K562 (cell line): ENCODE data around the gene MARCHF3. TPM values are rescaled to one million over a fixed set of nuclear protein-coding genes. Genes with fewer than 3 reads are reported as not detected.

Experiments used
- ATF3 ChIP-seq, 2 experiments: fragments of 450-650 bp in 1 of 2; sonication (generic) in 1 of 2; formaldehyde crosslinking in 1 of 2; IDR thresholded peaks in 1 of 2; conservative IDR thresholded peaks in 1 of 2; 2 replicates each; pipeline versions ENCODE4 v1.6.1 to v1.8.1; 2016 to 2023; ENCODE audit warnings: mild to moderate bottlenecking in 2 of 2, moderate library complexity in 2 of 2, inconsistent platforms in 1 of 2, missing genetic modification reagents in 1 of 2
- CEBPB ChIP-seq: fragments of 450-650 bp; IDR thresholded peaks from 2 replicates; pipeline ENCODE4 v1.6.1; 2016; ENCODE audit warnings: missing genetic modification characterization, missing compliant biosample characterization
- CGGBP1 ChIP-seq: fragments of 250-450 bp; sonication (Bioruptor Pico); IDR thresholded peaks from 2 replicates; pipeline ENCODE4 v1.9.0; 2021; ENCODE audit warnings: mild to moderate bottlenecking
- CTBP1 ChIP-seq: fragments of 450-650 bp; IDR thresholded peaks from 2 replicates; pipeline ENCODE4 v1.6.1; 2016; ENCODE audit warnings: borderline replicate concordance
- DDX20 ChIP-seq: fragments of 450-650 bp; IDR thresholded peaks from 2 replicates; pipeline ENCODE4 v1.6.1; 2016; ENCODE audit warnings: missing genetic modification characterization, low read depth, mild to moderate bottlenecking, missing compliant biosample characterization, moderate library complexity
- EZH2 ChIP-seq: IDR thresholded peaks from 2 replicates; pipeline ENCODE4 v1.6.1; 2012; ENCODE audit warnings: low read depth, mild to moderate bottlenecking, inconsistent platforms, low read length, borderline replicate concordance
- GABPB1 ChIP-seq: sonication (generic); formaldehyde crosslinking; IDR thresholded peaks from 2 replicates; pipeline ENCODE4 v1.8.0; 2022; ENCODE audit warnings: mild to moderate bottlenecking, missing genetic modification reagents
- KAT8 ChIP-seq: fragments of 450-650 bp; IDR thresholded peaks from 2 replicates; pipeline ENCODE4 v1.6.1; 2016; ENCODE audit warnings: low read depth, mild to moderate bottlenecking
- L3MBTL2 ChIP-seq: fragments of 450-650 bp; IDR thresholded peaks from 2 replicates; pipeline ENCODE4 v1.6.1; 2016; ENCODE audit warnings: mild to moderate bottlenecking, moderate library complexity
- MCM5 ChIP-seq: fragments of 450-650 bp; IDR thresholded peaks from 2 replicates; pipeline ENCODE4 v1.6.1; 2016; ENCODE audit warnings: low read depth
- MED1 ChIP-seq: sonication (generic); formaldehyde crosslinking; IDR thresholded peaks from 2 replicates; pipeline ENCODE4 v1.8.1; 2023; ENCODE audit warnings: missing genetic modification reagents, borderline replicate concordance
- NCOA2 ChIP-seq, 2 experiments: fragments of 450-650 bp; IDR thresholded peaks; 2 replicates each; pipeline ENCODE4 v1.6.1; 2018; ENCODE audit warnings: mild to moderate bottlenecking in 2 of 2, moderate library complexity in 1 of 2; ENCODE audit not compliant: partially characterized antibody in 2 of 2
- NFE2L1 ChIP-seq: fragments of 450-650 bp; IDR thresholded peaks from 2 replicates; pipeline ENCODE4 v1.6.1; 2016; ENCODE audit warnings: missing genetic modification characterization, low read depth, mild to moderate bottlenecking, missing compliant biosample characterization, moderate library complexity, borderline replicate concordance
- PCBP2 ChIP-seq: fragments of 200-400 bp; formaldehyde crosslinking; IDR thresholded peaks from 2 replicates; pipeline ENCODE4 v1.6.1; 2018; ENCODE audit warnings: low read length, low read depth, mild to moderate bottlenecking, moderate library complexity; ENCODE audit not compliant: poor library complexity, severe bottlenecking
- PHB2 ChIP-seq: fragments of 450-650 bp; IDR thresholded peaks from 2 replicates; pipeline ENCODE4 v1.6.1; 2017; ENCODE audit warnings: low read depth
- SAFB ChIP-seq: fragments of 200-400 bp; formaldehyde crosslinking; IDR thresholded peaks from 2 replicates; pipeline ENCODE4 v1.6.1; 2017; ENCODE audit warnings: low read depth, low read length, borderline replicate concordance
- SOX6 ChIP-seq: fragments of 450-650 bp; IDR thresholded peaks from 2 replicates; pipeline ENCODE4 v1.6.1; 2014; ENCODE audit warnings: mild to moderate bottlenecking
- TAF1 ChIP-seq: IDR thresholded peaks from 2 replicates; pipeline ENCODE4 v1.6.1; 2011; ENCODE audit warnings: mild to moderate bottlenecking, low read length, moderate library complexity; ENCODE audit not compliant: insufficient read depth, control insufficient read depth, severe bottlenecking; ENCODE audit errors: extremely low read depth
- TAL1 ChIP-seq: fragments of 450-650 bp; IDR thresholded peaks from 2 replicates; pipeline ENCODE4 v1.6.1; 2016; ENCODE audit warnings: mild to moderate bottlenecking
- TEAD1 ChIP-seq, 2 experiments: fragments of 450-650 bp in 1 of 2; sonication (generic) in 1 of 2; formaldehyde crosslinking; IDR thresholded peaks; 2 replicates each; pipeline versions ENCODE4 v1.4.0 to v1.8.0; 2020 to 2022; ENCODE audit warnings: mild to moderate bottlenecking in 2 of 2, missing genetic modification reagents in 1 of 2
- TRIM24 ChIP-seq, 2 experiments: fragments of 450-650 bp; IDR thresholded peaks; 2 replicates each; pipeline ENCODE4 v1.6.1; 2016
- ZKSCAN8 ChIP-seq: fragments of 200-800 bp; sonication (Bioruptor generic); IDR thresholded peaks from 2 replicates; pipeline ENCODE4 v1.6.1; 2016; ENCODE audit warnings: missing genetic modification characterization, missing compliant biosample characterization
- polyA plus RNA-seq, 8 experiments: library from polyadenylated mRNA; depleted of rRNA in 4 of 8; stranded (reverse) in 5 of 8; unstranded in 3 of 8; fragments of >200 nt; fragmentation: Nextera tagmentation in 2 of 8; fragmentation: Illumina TruSeq in 1 of 8; extraction: Ambion mirVana in 2 of 8; extraction: Trizol in 1 of 8; gene quantifications; 2 replicates each; pipeline versions ENCODE4 v1.2.1 to v1.2.3, GENCODE V29; 2011 to 2014; ENCODE audit warnings: inconsistent platforms in 1 of 8, missing spikeins in 1 of 8
- total RNA-seq, 7 experiments: library from RNA; depleted of rRNA in 6 of 7; stranded (reverse); fragments of >200 nt in 6 of 7; fragmentation: Illumina TruSeq in 2 of 7; extraction: Trizol in 2 of 7; gene quantifications; 2 replicates each; pipeline versions ENCODE4 v1.2.1 to v1.2.3, GENCODE V29; 2011 to 2021; ENCODE audit warnings: low replicate concordance in 1 of 7
- TF ChIP-seq, protein P1 (sequence below): fragments of 450-650 bp; IDR thresholded peaks from 2 replicates; pipeline ENCODE4 v1.6.1; 2016; ENCODE audit warnings: antibody characterized with exemption
- TF ChIP-seq, protein P2 (sequence below), 2 experiments: IDR thresholded peaks in 1 of 2; conservative IDR thresholded peaks in 1 of 2; 2 replicates each; pipeline ENCODE4 v1.6.1; 2016; ENCODE audit warnings: low read depth in 2 of 2, mild to moderate bottlenecking in 1 of 2, missing compliant biosample characterization in 1 of 2, missing genetic modification characterization in 1 of 2, moderate library complexity in 1 of 2

Gene MARCHF3
- total and polyA plus RNA-seq, 9 of the 15 experiments (the other 6 are each of a cell fraction or from before 2014, with no cell fraction given): 5.6 to 37.4 (median 16.5) TPM

DNA sequence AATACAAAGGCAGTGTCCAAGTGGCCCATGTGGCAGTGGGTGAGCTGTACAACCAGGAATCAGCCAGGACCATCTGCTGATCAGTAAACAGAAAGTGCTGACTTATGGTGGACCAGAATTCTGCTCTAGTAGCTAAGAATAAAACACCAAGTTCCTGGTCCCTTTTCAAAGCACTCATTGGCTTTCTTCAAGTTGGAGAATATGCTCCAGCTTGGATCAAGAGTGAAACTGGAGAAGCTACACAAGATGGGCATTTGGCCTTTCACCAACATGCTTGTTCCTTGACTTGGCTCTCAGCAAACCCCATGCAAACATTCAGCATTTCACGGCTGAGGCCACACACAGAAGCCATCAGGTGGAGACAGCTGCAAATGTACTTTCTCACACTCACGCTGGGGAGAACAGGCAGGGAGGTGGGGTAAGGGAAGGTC is 32.1 kb downstream of the MARCHF3 start (continued):
- TF ChIP-seq, protein P1, sequence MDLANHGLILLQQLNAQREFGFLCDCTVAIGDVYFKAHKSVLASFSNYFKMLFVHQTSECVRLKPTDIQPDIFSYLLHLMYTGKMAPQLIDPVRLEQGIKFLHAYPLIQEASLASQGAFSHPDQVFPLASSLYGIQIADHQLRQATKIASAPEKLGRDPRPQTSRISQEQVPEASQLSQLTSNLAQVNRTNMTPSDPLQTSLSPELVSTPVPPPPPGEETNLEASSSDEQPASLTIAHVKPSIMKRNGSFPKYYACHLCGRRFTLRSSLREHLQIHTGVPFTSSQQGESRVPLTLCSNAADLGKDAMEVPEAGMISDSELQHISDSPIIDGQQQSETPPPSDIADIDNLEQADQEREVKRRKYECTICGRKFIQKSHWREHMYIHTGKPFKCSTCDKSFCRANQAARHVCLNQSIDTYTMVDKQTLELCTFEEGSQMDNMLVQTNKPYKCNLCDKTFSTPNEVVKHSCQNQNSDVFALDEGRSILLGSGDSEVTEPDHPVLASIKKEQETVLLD: no peak; the same call in 1 of the 2 replicates
- TF ChIP-seq ZKSCAN8 (CRISPR knock-in tag) (peak; percentile 97), NFE2L1 (tag) (no peak), MED1 (CRISPR knock-in tag) (no peak), CEBPB (tag) (no peak), CGGBP1 (CRISPR knock-in tag) (no peak), PCBP2 (no peak), DDX20 (tag) (no peak), KAT8 (no peak), TEAD1 (CRISPR knock-in tag; IDR thresholded peaks at IDR 0.05) (0 out of 4 replicates have a peak, but pooled peaks of 1 of the 2 experiments have one; percentile 5), SAFB (no peak), MCM5 (no peak), TRIM24 (IDR thresholded peaks at IDR 0.05) (0 out of 4 replicates have a peak, but pooled peaks of 1 of the 2 experiments have one; percentile 13), TAL1 (peak; percentile 72), SOX6 (peak; percentile 50; the same call in 1 of the 2 replicates), CTBP1 (0 out of 2 replicates have a peak, but pooled peaks have one; percentile 36), TAF1 (no peak), GABPB1 (CRISPR knock-in tag) (no peak), PHB2 (no peak), EZH2 (no peak), ATF3 (IDR thresholded peaks at IDR 0.05) (no peak), ATF3 (CRISPR knock-in tag; conservative IDR thresholded peaks at IDR 0.05) (no peak), NCOA2 (IDR thresholded peaks at IDR 0.05; ENCODE audit: partially characterized antibody in 2 of 2) (no peak), L3MBTL2 (peak; percentile 46; the same call in 1 of the 2 replicates)
- TF ChIP-seq, protein P2, sequence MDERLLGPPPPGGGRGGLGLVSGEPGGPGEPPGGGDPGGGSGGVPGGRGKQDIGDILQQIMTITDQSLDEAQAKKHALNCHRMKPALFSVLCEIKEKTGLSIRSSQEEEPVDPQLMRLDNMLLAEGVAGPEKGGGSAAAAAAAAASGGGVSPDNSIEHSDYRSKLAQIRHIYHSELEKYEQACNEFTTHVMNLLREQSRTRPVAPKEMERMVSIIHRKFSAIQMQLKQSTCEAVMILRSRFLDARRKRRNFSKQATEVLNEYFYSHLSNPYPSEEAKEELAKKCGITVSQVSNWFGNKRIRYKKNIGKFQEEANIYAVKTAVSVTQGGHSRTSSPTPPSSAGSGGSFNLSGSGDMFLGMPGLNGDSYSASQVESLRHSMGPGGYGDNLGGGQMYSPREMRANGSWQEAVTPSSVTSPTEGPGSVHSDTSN (CRISPR knock-in tag; IDR thresholded peaks at IDR 0.05; ENCODE audit: low read depth): no peak
- TF ChIP-seq, protein P2 (tag; conservative IDR thresholded peaks at IDR 0.05; ENCODE audit: low read depth): no peak
